Hippocampal formation (tissue), 2 donors: ENCODE results near the gene APC.
"Not testable (repeated sequence)": the region's sequence is repeated elsewhere in the genome, so short reads cannot be mapped to it uniquely, and the experiment has no call there.

Source experiments
- DNase-seq, 2 donors: peaks; one replicate each; lab custom pipeline; 2025; lab: John Stamatoyannopoulos, UW

APC gene

DNA sequence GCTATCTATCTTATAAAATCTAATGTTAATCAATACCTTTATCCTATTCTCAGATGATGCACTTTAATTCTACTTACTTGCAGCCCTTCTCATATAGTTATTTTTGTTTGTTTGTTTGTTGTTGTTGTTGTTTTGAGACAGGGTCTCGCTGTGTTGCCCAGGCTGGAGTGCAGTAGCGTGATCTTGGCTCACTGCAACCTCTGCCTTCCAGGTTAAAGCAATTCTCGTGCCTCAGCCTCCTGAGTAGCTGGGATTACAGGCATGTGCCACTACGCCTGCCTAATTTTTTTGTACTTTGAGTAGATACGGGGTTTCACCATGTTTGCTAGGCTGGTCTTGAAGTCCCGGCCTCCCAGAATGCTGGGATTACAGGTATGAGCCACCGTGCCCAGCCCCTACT is 20.8 kb upstream of the APC start:
- not testable (repeated sequence) for DNase-seq

GRCh38 chr5:112717506-112718082 is 20.1 kb upstream of the APC start:
- no peak for DNase-seq

- DNase-seq = no peak
Measured at GRCh38 chr5:112718344-112718743, 19.3 kb upstream of the APC start.

GRCh38 chr5:112720576-112720975 is 17.1 kb upstream of the APC start:
- DNase-seq = no peak

DNA sequence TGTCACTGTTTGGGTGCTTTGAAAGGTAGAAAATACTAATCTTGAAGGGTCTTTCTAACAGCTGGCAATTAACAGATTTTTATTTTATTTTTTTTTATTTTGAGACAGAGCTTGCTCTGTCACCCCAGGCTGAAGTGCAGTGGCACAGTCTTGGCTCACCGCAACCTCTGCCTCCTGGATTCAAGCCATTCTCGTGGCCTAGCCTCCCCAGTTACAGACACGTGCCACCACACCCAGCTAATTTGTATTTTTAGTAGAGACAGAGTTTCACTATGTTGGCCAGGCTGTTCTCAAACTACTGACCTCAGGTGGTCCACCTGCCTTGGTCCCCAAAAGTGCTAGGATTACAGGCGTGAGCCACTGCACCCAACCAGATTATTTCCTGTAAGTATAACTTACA is 12.8 kb upstream of the APC start:
- DNase-seq = no peak

- DNase-seq = no peak
Measured at GRCh38 chr5:112729630-112730029, 8.1 kb upstream of the APC start.

DNA sequence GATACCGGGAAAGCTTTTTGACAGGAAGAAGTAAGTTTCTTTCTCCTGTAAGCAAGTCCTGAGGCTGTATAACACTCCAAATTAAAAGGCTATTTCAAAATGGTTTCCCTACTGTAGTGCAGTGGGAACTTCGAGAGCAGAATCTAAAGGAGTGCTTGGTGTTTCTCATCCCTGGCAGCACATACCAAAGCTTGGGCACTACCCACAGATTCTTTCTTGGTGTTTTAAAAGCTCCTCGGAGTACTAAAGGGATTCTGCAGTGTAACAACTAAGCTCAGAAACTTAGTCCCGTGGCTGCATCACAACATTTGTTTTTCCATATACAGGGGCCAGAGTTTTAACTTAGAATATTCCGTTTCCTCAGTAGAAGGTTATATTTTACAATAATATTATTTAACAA is 5.6 kb upstream of the APC start:
- no peak for DNase-seq

GRCh38 chr5:112733586-112733985 is 4.1 kb upstream of the APC start:
- DNase-seq = no peak

GRCh38 chr5:112734597-112734996 is 3.1 kb upstream of the APC start:
- no peak for DNase-seq

DNA sequence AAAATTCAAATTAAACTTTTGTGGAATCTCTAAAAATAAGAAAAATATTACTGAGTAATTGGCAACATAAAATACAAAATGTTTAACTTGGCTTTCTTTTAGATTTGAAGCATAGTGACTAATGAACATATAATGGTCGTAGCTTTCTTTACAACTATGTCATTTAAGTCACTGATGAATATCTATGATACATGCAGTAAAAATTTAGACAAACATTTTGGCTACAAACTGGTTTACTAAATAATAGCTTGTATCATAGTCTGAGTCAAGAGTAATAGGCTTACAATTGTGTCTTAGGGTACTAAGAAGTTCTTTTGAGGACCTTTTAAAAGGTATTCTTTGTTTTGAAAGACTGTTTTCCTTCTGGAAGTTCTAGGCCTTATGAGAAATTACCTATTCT is 2.0 kb upstream of the APC start:
- DNase-seq = no peak

GRCh38 chr5:112737070-112737462 is 619 bp upstream of the APC start:
- peak in 1 of 2 donors; percentile 57 for DNase-seq

- DNase-seq = peak; percentile 69 to 87
Measured at GRCh38 chr5:112738191-112738560, 491 bp downstream of the APC start.

GRCh38 chr5:112742424-112742823 is 4.7 kb downstream of the APC start:
- DNase-seq = peak; percentile 74 to 83

DNA sequence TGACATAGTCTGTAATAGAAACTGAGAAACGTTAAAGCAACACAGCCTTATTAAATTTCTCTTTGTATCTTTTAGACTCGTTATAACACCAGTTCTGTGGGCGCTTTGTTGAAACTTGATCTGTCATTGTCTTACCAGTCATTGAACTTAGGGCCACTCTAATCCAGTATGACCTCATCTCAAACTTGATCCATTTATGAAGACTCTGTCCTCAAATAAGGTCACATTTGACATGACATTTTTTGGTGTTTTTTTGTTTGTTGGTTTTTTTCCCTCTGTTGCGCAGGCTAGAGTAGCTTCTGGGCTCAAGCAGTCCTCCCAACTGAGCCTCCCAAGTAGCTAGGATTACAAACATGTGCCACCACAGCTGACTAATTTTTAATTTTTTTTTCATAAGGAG is 5.9 kb downstream of the APC start:
- no peak for DNase-seq

DNA sequence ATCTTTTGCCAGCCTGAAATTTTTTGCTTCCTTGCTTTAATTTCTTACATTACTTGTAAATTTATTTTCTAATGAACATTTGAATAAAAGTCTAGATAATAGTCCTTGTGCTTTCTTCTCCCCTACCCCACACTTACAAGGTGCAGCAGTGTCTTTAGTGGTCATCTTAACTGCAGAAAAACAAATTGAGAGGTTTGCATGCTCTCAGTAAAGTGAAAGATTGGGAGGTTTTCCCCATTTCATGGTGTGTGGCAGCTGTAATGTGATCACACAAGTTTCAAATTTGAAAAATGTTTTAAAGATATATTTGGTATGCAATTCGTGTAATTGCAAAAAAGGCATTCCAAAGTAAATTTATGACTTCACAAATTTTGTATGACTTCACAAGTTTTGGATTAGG is 14.7 kb downstream of the APC start:
- DNase-seq = no peak

- no peak for DNase-seq
Measured at GRCh38 chr5:112755703-112756102, 18.0 kb downstream of the APC start.

- DNase-seq = peak; percentile 14 to 83
Measured at GRCh38 chr5:112757468-112758208, 20.0 kb downstream of the APC start.

DNA sequence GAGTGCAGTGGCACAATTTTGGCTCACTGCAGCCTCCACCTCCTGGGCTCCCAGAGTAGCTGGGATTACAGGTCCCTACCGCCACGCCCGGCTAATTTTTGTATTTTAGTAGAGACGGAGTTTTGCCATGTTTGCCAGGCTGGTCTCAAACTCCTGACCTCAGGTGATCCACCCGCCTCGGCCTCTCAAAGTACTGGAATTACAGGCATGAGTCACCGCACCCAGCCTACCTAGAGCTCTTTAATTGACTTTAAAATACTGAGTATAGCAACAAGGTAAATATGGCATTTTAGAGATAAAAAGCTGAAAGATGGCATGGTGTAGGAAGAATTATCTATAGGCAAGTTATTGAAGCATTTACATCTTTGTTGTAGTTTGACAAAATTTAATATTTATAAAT is 21.0 kb downstream of the APC start:
- DNase-seq = no peak

DNA sequence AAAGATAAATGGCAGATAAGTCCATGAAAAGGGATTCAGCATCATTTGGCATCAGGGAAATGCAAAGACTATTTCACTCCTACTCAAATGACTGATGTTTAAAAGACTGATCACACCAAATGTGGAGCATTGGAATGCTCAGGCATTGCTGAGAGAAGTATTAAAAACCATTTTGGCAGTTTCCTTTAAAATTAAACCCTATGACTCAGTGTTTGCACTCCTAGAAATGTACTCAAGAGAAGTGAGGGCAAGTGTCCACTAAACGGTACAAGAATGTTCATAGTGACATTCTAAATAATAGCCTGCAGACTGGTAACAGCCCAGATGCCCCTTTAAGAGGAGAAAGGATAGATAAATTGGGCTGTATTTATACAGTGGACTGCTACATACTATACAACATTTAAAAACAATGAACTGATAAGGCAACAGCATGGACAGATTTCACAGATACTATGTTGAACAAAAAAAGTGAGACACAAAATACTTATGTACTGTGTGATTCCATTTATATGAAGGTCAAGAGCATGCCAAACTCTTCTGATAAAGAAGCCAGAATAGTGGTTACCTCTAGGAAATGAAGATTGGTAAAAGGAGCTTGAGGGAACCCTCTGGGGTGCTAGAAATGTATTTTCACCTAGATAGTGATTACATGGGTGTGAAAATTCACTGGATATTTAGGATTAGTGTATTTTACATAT is 24.6 kb downstream of the APC start:
- DNase-seq = no peak

DNA sequence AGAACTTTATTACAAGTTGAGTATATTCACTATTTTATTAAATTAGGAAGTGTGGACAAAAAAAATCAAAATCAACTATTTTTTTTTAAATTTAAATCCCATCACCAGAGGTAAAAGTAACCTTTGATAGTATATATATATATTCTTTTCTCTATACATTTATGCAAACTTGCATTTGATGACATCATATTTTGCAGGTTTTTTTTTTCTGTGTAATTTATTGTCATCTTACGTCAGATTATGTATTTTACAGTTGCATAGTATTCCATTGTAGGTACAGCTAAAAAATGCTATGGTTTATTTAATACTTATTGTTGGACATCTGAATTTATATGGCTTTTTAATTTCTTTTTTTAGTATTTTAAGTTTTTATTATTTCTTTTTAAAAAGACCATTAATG is 25.5 kb downstream of the APC start:
- DNase-seq = no peak

DNA sequence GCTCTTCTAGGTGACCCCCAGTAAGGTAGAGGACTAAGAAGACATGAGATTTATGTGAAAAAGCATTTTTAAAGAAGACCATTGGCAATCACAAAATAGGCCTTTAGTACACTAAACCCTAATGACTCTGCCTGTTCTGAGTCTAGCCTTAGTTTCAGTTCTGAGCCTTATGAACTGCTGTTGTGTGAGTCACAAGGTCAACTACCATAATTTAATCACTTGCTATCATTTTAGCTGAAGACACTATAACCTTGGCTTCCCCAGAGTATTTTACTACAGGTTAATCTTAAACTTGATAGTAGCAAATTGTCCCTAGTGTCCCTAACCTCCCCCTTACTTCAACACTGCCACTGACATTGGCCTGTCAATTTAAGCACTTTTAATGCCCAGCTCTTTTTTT is 34.4 kb downstream of the APC start:
- no peak for DNase-seq

GRCh38 chr5:112776301-112776856 is 38.7 kb downstream of the APC start:
- no peak for DNase-seq

GRCh38 chr5:112779531-112779930 is 41.8 kb downstream of the APC start:
- no peak for DNase-seq
